Keratinocyte (primary cell): ENCODE data around the gene C9orf153. TPM values are rescaled to one million over a fixed set of nuclear protein-coding genes. Genes with fewer than 3 reads are reported as not detected.

Experiments
- DNase-seq: peaks from one replicate; pipeline ENCODE4 v3.0.0-alpha.2; 2011; ENCODE audit warnings: low read depth, missing footprints, low spot score
- FAIRE-seq: peaks from 2 replicates; lab custom pipeline; 2011; peaks lifted over from hg19 to GRCh38; lab: Jason Lieb, UNC
- H2AFZ ChIP-seq: 2 replicates; pipeline ENCODE4 v1.6.0; 2012; ENCODE audit warnings: low read length, control low read depth, inconsistent platforms; ENCODE audit not compliant: control insufficient read depth
- H3K27ac ChIP-seq: 2 replicates; pipeline ENCODE4 v1.5.1; 2011; ENCODE audit warnings: low read length; ENCODE audit not compliant: control insufficient read depth, insufficient read depth
- H3K27me3 ChIP-seq: 3 replicates; pipeline ENCODE4 v1.6.0; 2011; ENCODE audit warnings: low read length; ENCODE audit not compliant: control insufficient read depth, insufficient read depth; ENCODE audit errors: extremely low read depth
- H3K36me3 ChIP-seq, 2 experiments: 2 replicates in 1 of 2; 3 replicates in 1 of 2; pipeline ENCODE4 v1.5.1; 2011; ENCODE audit warnings: low read length in 2 of 2, mild to moderate bottlenecking in 1 of 2; ENCODE audit not compliant: control insufficient read depth in 2 of 2, insufficient read depth in 2 of 2; ENCODE audit errors: extremely low read depth in 1 of 2
- H3K4me1 ChIP-seq: 3 replicates; pipeline ENCODE4 v1.5.1; 2011; ENCODE audit warnings: low read length; ENCODE audit not compliant: control insufficient read depth, insufficient read depth; ENCODE audit errors: extremely low read depth
- H3K4me2 ChIP-seq: 3 replicates; pipeline ENCODE4 v1.6.0; 2011; ENCODE audit warnings: low read depth, low read length; ENCODE audit not compliant: control insufficient read depth, insufficient read depth; ENCODE audit errors: extremely low read depth
- H3K4me3 ChIP-seq, 3 experiments: fragments of 200-600 bp in 1 of 3; sonication (generic) in 1 of 3; 2 replicates in 2 of 3; 3 replicates in 1 of 3; pipeline ENCODE4 v1.5.1; 2011 to 2016; ENCODE audit warnings: low read length in 3 of 3, mild to moderate bottlenecking in 3 of 3, control low read depth in 2 of 3, inconsistent platforms in 1 of 3, low read depth in 1 of 3, mixed read lengths in 1 of 3, mixed run types in 1 of 3, moderate library complexity in 1 of 3; ENCODE audit not compliant: control insufficient read depth in 2 of 3, insufficient read depth in 2 of 3; ENCODE audit errors: extremely low read depth in 1 of 3
- H3K79me2 ChIP-seq: 2 replicates; pipeline ENCODE4 v1.6.0; 2012; ENCODE audit warnings: low read length; ENCODE audit not compliant: control insufficient read depth, insufficient read depth
- H3K9ac ChIP-seq: 3 replicates; pipeline ENCODE4 v1.6.0; 2011; ENCODE audit warnings: low read length; ENCODE audit not compliant: control insufficient read depth, insufficient read depth; ENCODE audit errors: extremely low read depth
- H3K9me1 ChIP-seq: 3 replicates; pipeline ENCODE4 v1.6.0; 2011; ENCODE audit warnings: low read length; ENCODE audit not compliant: control insufficient read depth, insufficient read depth; ENCODE audit errors: extremely low read depth
- H3K9me3 ChIP-seq: 2 replicates; pipeline ENCODE4 v1.5.1; 2012; ENCODE audit warnings: low read depth, low read length; ENCODE audit not compliant: control insufficient read depth
- H4K20me1 ChIP-seq: 3 replicates; pipeline ENCODE4 v1.6.0; 2011; ENCODE audit warnings: low read length; ENCODE audit not compliant: control insufficient read depth, insufficient read depth; ENCODE audit errors: extremely low read depth
- EZH2 ChIP-seq: IDR thresholded peaks from one replicate; pipeline ENCODE4 v1.6.1; 2012; ENCODE audit warnings: inconsistent platforms, mild to moderate bottlenecking, low read length, moderate library complexity
- dilution Hi-C: fragments of 300-500 bp; cut with MboI; formaldehyde crosslinking; loops from one replicate; pipeline ENCODE4 v1.7.0; 2020; ENCODE audit warnings: low sequenced_read_pairs; ENCODE audit not compliant: extremely low pct_ligation_motif_present
- polyA plus RNA-seq, 5 experiments: library from polyadenylated mRNA; depleted of rRNA in 3 of 5; stranded (reverse) in 3 of 5; stranded (forward) in 1 of 5; unstranded in 1 of 5; fragments of >200 nt; gene quantifications; 1 replicate in 1 of 5; 2 replicates in 3 of 5; 3 replicates in 1 of 5; pipeline versions ENCODE4 v1.2.1 to v1.2.3, GENCODE V29; 2011 to 2012; ENCODE audit warnings: missing spikeins in 2 of 5, low read depth in 1 of 5, low replicate concordance in 1 of 5
- TF ChIP-seq, protein P1 (sequence below), 3 experiments: IDR thresholded peaks in 1 of 3; conservative IDR thresholded peaks in 1 of 3; optimal IDR thresholded peaks in 1 of 3; 2 replicates in 2 of 3; 3 replicates in 1 of 3; pipeline versions ENCODE3 to v1.5.1; 2011; ENCODE audit warnings: low read length in 3 of 3, mild to moderate bottlenecking in 3 of 3, moderate library complexity in 2 of 3, control low read depth in 1 of 3, inconsistent platforms in 1 of 3; ENCODE audit not compliant: insufficient read depth in 2 of 3; ENCODE audit errors: extremely low read depth in 1 of 3

Gene C9orf153
- polyA plus RNA-seq, 1 donor (not counting 4 experiments of a cell fraction or from before 2014, with no cell fraction given): not detected

DNA sequence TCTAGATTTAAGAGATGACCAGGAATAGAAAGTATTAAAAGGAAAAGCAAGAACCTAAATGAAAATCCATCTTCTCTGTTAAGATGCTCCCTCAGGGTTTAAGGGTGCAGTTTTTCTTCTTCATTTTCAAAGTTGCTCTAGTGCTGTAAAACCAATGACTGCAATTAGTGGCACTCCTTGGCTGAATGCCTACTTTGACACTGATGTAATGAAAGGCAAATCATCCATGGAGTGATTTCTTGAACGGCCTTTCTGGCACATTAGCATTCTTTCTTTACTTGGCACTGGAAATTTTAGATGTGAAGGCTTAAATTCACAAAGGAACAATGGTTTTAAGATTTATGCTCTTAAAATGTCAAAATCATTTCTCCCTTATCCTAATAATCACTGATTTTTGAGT lies 42.2 kb upstream of the C9orf153 start:
- peaks cover 9% of the 10 kb centered on the region for H3K4me1 ChIP-seq
- H3K27me3 ChIP-seq: no peaks in the 10 kb centered on the region
- FAIRE-seq (no peak), DNase-seq (no peak)
- H4K20me1 ChIP-seq: no peaks in the 10 kb centered on the region
- peaks cover 28 to 46% of the 10 kb centered on the region in 2 experiments for H3K36me3 ChIP-seq
- H3K4me2 ChIP-seq: no peak overlapping the region
- no peak for TF ChIP-seq EZH2
- TF ChIP-seq, protein P1, sequence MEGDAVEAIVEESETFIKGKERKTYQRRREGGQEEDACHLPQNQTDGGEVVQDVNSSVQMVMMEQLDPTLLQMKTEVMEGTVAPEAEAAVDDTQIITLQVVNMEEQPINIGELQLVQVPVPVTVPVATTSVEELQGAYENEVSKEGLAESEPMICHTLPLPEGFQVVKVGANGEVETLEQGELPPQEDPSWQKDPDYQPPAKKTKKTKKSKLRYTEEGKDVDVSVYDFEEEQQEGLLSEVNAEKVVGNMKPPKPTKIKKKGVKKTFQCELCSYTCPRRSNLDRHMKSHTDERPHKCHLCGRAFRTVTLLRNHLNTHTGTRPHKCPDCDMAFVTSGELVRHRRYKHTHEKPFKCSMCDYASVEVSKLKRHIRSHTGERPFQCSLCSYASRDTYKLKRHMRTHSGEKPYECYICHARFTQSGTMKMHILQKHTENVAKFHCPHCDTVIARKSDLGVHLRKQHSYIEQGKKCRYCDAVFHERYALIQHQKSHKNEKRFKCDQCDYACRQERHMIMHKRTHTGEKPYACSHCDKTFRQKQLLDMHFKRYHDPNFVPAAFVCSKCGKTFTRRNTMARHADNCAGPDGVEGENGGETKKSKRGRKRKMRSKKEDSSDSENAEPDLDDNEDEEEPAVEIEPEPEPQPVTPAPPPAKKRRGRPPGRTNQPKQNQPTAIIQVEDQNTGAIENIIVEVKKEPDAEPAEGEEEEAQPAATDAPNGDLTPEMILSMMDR (optimal IDR thresholded peaks at IDR 0.05 in 1 of 3, IDR thresholded peaks at IDR 0.05 in 1 of 3, conservative IDR thresholded peaks at IDR 0.05 in 1 of 3; ENCODE audit: extremely low read depth in 1 of 3, insufficient read depth in 2 of 3, low read length in 3 of 3): no peak
- H2AFZ ChIP-seq: no peak overlapping the region
- no peaks in the 10 kb centered on the region for H3K9me1 ChIP-seq
- no peak overlapping the region for H3K27ac ChIP-seq
- H3K4me3 ChIP-seq: no peak overlapping the region
- no peaks in the 10 kb centered on the region for H3K79me2 ChIP-seq
- H3K9me3 ChIP-seq: no peaks in the 10 kb centered on the region
- dilution Hi-C loops: no loop called here
- no peak overlapping the region for H3K9ac ChIP-seq

DNA sequence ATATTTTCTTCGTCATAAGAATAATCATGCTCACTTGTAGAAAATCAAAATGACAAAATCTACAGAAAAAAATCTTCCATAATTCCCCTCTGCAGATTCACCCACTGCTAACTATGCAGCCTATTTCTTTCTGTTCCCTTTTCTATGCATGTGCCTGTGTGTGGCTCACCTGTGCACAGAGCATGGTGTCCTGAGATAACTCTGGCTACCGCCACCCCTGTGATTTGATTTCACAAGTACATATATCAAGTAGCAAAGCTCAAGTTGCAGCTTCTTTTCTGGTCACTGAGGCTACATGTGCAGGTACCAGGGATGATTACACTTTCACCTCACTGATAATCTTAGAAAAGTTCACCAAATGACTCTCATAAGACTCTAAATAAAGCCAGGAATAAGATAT lies 41.2 kb upstream of the C9orf153 start:
- no peaks in the 10 kb centered on the region for H3K9me1 ChIP-seq
- DNase-seq (no peak), FAIRE-seq (no peak)
- H3K79me2 ChIP-seq: no peaks in the 10 kb centered on the region
- dilution Hi-C loops: no loop called here
- no peak overlapping the region for H3K4me2 ChIP-seq
- peaks cover 28 to 45% of the 10 kb centered on the region in 2 experiments for H3K36me3 ChIP-seq
- H4K20me1 ChIP-seq: no peaks in the 10 kb centered on the region
- no peaks in the 10 kb centered on the region for H3K9me3 ChIP-seq
- H3K4me3 ChIP-seq: no peak overlapping the region
- H3K27me3 ChIP-seq: no peaks in the 10 kb centered on the region
- H3K9ac ChIP-seq: no peak overlapping the region
- H3K4me1 ChIP-seq: peaks cover 9% of the 10 kb centered on the region
- H2AFZ ChIP-seq: no peak overlapping the region
- no peak overlapping the region for H3K27ac ChIP-seq
- no peak for TF ChIP-seq EZH2
- TF ChIP-seq, protein P1 (optimal IDR thresholded peaks at IDR 0.05 in 1 of 3, IDR thresholded peaks at IDR 0.05 in 1 of 3, conservative IDR thresholded peaks at IDR 0.05 in 1 of 3; ENCODE audit: extremely low read depth in 1 of 3, insufficient read depth in 2 of 3, low read length in 3 of 3): no peak
